Stimulated activated CD8-positive, alpha-beta memory T cell treated with anti-CD3 and anti-CD28 coated beads, Interleukin-15, amount 100 ng/mL, for 24 hours (primary cell): ENCODE data around the gene TAS2R40.
A peak's percentile ranks its signal among the peaks of the same experiment; 100 is the strongest.
"Not testable (repeated sequence)": the region's sequence is repeated elsewhere in the genome, so short reads cannot be mapped to it uniquely, and the experiment has no call there.

Experiments used
- DNase-seq: peaks from one replicate; pipeline ENCODE4 v3.0.0-alpha.2; 2020; ENCODE audit warnings: low read depth

Gene TAS2R40

GRCh38 chr7:143252006-143252405 is 30.2 kb downstream of the TAS2R40 start:
- no peak for DNase-seq

GRCh38 chr7:143255564-143255963 is 33.7 kb downstream of the TAS2R40 start:
- no peak for DNase-seq

GRCh38 chr7:143256325-143256724 is 34.5 kb downstream of the TAS2R40 start:
- no peak for DNase-seq

- no peak for DNase-seq
Observed at GRCh38 chr7:143256932-143257331, 35.1 kb downstream of the TAS2R40 start.

GRCh38 chr7:143257501-143257900 is 35.7 kb downstream of the TAS2R40 start:
- no peak for DNase-seq

- no peak for DNase-seq
Observed at GRCh38 chr7:143258831-143259230, 37.0 kb downstream of the TAS2R40 start.

- no peak for DNase-seq
Observed at GRCh38 chr7:143259765-143260164, 37.9 kb downstream of the TAS2R40 start.

GRCh38 chr7:143261901-143262300 is 40.1 kb downstream of the TAS2R40 start:
- no peak for DNase-seq

- peak; percentile 49 for DNase-seq
Observed at GRCh38 chr7:143263266-143264195, 41.7 kb downstream of the TAS2R40 start, which contains the start of gene GSTK1. Gene GSTK1 (plus strand): TSS chr7:143263441. CDS start chr7:143263514, 73 bp downstream.

- not testable (repeated sequence) for DNase-seq
Observed at GRCh38 chr7:143264196-143264568, 42.3 kb downstream of the TAS2R40 start.

- DNase-seq, result no peak
Observed at GRCh38 chr7:143265017-143265693, 43.3 kb downstream of the TAS2R40 start.

GRCh38 chr7:143269251-143269650 is 47.4 kb downstream of the TAS2R40 start:
- DNase-seq, result no peak

- DNase-seq, result no peak
Observed at GRCh38 chr7:143271240-143271639, 49.4 kb downstream of the TAS2R40 start.
